GM18909 (cell line): ENCODE measurements around the gene EMC1.
"Not testable (repeated sequence)": the region's sequence is repeated elsewhere in the genome, so short reads cannot be mapped to it uniquely, and the experiment has no call there.

ENCODE experiments used
- ATAC-seq: cut with Tn5 transposase; IDR thresholded peaks from one replicate; pipeline ENCODE4 v1.9.1; 2021; ENCODE audit warnings: mild to moderate bottlenecking; ENCODE audit not compliant: unreplicated experiment, poor library complexity

EMC1 gene

DNA sequence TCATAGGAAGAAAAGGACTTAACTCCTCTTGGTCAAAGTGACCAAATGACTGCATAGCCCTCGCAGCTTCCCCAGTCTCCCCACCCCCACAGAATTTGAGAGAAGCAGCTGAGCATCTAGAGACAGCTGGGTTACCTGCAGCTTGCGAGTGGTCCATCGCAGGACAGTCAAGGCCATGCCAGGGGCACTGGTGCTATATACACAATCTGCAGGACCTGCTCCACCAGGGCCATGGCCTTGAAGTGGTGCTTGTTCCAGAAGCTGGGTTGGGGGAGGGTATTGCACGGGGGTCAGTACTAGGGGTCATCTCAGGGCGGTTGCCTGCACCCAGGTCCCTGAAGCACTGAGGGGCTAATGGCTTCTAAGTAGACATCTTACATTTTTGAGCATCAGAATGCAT, 10.7 kb upstream of the EMC1 start:
- no peak for ATAC-seq

DNA sequence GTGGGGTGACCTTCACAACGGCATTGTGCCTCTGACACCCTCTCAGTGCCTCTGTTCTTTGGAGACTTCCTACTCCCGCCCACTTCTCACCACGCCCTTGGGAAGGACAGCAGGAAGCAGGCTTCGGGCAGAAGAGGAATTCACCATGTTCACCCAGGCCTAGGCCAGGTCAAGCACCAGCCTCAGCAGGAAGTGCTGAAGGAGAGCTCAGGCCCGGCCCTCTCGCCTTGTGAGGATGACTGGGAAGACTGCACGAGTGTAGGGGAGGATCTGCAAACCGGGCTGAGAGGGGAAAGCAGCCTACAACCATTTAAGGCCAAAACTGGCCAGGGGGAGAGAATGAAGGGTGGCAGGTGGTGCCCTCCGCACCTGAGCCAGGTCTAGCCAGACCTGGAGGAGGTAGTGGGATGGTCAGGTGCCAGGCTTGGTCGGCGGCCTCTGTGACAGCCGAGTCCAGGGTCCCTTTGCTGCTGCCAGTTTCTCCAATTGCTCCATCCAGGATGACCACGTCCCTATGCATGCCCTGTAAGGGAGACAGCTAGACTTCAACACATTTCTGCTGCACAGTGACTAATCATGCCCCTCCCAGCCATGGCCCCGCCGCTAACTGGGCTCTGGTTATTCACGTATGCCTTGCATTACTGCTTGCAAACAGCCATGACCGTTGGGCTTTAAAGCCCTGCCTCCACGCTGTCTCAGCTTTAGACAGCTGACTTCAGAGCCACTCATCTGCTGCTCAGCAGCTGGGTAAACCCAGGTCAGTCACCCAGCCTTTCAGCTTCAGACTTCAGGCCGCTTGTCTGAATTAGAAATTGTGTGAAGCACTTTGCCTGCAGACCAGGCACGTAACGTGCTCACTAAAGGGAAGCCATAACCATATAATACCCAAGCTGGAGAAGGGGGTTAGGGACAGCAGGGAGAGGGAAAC, 9.2 kb upstream of the EMC1 start:
- ATAC-seq: no peak

DNA sequence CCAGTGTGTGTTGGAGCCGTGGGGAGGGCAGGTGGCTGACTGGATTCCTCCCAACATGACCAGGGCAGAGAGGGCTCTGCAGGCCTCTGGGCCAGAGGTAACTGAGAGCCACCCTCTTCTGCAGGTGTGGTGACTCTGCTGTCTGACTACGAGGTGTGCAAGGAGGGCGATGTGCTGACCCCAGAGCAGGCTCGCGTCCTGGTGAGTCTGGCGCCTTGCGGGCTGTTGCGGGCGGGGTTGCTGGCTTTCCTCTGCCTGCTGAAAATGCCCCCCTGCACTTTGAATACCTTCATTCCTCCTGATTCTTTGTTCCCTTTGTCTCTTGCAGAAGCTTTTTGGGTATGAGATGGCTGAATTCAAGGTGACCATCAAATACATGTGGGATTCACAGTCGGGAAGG, 7.0 kb upstream of the EMC1 start:
- no peak for ATAC-seq

DNA sequence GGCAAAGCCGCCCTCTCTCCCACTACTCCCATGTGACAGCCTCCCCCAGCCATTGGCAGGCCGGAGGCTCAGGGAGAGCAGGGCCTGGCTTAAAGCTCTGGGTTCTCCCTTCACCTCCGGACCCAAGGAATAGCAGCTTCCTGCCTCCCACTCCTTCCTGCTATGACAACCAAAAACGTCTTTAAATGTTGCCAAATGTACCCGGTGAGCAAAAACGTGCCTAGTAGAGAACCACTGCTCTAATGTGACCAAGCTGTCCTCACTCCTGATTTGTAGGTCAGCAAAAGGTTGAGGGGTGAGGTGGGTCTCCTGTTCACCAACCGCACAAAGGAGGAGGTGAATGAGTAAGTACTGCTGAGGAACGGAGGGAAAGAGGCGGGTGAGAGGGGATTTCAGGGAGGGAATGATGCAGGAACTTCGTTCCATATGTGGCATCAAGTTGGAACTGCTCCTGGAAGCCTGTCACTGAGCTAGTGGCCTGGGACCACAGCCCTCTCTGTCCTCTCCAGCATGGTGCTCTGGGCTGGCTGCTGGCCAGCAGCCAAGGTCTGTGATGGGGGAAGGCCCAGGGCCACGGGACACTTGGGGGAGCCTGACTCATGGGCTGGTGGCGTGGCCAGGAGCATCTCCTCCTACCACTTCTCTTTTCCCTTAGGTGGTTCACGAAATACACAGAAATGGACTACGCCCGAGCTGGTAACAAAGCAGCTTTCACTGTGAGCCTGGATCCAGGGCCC, 6.0 kb upstream of the EMC1 start:
- no peak for ATAC-seq

DNA sequence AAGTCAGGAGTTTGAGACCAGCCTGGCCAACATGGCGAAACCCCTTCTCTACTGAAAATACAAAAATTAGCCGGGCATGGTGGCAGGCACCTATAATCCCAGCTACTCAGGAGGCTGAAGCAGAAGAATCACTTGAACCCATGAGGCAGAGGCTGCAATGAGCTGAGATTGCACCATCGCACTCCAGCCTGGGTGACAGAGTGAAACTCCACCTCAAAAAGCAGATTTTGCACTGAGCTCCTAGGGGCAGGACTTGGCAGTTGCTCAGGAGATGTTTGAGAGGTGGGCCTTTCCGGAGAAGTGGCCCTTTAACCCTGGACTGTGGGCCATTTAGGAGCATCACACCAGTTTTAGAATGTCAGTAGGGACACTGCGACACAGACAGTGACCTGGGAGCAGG, 5.0 kb upstream of the EMC1 start:
- not testable (repeated sequence) for ATAC-seq

DNA sequence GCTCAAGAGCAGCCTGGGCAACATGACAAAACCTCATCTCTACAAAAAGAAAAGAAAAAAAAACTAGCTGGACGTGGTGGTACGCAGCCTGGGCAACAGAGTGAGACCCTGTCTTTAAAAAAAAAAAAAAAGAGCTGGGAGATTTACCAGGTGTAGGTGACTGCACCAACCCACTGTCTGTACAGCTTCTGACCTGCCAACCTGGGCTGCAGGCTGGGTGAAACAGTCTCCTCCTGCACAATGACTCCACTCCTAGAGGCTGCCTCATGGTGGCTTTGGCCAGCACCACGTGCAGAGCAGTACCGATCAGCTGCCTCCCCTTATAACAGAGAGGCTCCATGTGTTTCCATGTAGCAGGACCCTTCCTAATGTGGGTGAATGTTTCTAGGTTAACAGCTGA, 4.0 kb upstream of the EMC1 start:
- ATAC-seq: no peak

DNA sequence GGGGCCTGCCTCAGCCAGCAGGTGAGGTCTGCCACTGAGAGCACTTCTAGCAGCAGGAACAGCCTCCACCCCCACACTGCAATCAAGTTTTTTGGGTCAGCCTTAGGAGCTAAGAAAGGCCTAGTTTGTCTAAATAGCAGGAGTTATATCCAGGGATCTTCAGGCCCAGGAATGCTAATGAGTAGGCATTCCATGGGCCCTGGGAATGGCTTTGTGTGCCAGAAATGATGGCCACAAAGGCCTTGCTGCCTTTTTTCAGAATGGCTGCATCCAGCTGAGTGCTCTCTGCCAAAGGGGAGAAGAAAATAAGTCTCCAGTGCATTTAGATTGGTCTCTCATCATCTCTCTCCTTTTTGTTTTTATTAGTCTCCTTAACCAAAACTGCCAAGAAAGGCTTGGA, 3.1 kb upstream of the EMC1 start:
- no peak for ATAC-seq

DNA sequence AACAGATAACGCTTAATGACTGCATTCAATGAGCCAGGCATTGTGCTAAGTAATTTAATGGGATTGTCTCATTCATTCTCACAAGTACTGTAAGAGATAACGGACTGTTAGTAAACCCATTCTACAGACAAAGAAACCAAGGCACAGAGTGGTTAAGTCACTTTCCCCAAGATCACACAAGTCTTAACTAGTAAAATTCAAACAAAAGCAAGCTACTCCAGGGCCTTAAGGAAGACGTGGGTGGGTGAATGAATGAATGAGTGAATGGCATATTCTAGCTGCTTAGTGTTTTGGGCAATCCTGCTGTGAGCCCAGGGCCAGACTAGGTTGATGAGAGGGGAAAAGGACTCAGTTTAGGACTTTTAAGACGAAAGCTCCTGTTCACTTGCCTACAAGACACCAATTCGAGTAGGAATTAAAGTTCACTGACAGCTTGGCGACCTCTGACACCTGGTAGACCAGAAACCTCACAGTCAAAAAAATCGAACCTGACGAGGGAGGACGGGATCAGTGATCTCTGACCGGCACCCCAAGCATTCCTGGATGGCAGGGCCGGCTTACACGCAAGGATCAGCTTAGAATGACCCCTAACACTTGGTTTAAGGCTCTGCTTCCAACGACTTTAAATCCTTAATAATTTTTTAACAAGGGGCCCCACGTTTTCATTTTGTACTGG, 557 bp downstream of the EMC1 start:
- ATAC-seq: no peak

DNA sequence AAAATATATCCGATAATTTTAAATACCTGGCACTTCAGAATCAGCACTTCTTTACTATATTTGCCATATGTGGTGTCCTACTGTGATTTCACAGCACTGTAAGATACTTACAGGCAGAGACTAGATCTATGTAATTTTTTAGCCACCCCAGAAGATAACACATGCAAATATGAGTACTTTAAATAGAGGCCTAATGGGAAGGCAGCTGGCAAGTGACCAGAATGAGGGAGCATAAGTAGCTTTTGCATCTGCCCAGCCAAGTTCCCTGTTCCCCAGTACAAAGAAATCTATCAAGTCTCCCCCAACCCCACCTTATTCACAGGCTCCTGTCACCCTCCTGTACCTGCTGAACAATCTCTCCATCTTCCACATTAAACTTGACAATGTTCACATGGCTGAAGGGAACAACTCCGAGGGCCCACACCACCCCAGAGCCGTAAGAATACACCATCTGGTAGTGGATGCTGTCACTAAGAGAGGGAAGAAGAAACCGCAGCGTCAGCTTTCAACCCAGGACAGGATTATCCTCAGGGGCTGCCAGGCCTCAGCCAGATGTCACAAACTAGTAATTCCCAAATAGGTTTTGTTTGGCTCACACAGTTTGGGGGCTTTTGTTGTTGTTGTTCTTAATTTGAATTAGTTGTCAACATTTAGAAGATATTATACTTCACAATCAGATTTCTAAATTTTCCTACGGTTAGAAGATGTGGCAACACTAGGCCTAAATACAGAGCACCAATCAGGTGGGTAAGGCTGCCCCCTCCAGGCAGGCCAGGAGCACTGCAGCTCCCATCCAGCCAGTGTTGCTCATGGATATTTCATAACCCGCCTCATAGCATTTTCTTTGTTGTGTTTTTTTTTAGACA, 10.4 kb downstream of the EMC1 start:
- ATAC-seq: no peak

DNA sequence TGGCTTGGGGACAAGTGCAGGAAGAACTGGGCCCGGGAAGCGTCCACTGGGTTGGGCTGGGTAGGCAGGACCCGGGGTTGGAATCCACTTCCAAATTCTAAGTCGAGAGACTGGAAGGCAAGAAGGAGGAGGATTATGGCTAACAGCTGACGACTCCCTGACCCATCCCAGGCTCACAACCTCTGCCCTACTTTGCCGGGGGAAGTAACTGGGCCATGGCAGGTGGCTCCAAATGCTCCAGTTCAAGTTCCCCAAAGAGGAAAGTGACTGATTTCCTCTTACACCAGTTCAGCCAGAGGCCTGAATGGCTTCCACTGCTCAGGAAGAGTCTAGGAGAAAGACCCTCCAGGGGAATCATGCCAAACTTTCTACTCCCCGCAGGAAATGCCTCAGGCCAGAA, 11.4 kb downstream of the EMC1 start:
- ATAC-seq: no peak

DNA sequence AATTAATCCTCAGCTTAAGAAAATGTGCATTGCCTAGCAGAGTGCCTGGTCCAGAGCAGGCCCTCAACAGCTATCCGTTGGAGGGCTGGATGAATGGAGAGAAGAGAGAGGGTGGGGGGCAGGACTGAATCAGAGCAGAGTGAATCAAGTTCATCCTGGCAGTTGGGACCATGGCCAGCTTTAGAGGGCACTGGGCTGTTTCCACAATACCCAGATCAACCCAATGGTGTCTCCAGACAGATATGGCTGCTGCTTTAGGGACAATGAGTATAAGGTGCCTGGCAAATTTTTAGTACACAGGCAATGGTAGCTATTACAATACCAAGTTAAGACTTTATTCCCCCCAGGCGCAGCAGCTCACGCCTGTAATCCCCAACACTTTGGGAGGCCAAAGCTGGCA, 17.1 kb downstream of the EMC1 start:
- no peak for ATAC-seq

DNA sequence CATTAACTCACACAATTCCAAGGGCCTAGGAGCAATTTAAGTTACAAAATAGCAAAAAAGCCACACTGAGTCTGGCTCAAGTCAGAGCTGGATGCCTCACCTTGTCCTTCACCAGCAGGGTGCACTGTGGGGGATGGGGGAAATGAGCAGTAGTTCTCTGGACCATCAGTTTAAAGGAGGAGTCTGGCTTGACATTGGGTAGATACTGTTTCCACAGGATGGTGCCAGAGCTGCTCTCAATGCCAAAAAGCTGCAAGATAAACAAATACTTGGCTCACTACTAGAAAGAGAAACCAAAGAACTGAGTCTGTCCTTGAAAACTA, 18.8 kb downstream of the EMC1 start:
- no peak for ATAC-seq

DNA sequence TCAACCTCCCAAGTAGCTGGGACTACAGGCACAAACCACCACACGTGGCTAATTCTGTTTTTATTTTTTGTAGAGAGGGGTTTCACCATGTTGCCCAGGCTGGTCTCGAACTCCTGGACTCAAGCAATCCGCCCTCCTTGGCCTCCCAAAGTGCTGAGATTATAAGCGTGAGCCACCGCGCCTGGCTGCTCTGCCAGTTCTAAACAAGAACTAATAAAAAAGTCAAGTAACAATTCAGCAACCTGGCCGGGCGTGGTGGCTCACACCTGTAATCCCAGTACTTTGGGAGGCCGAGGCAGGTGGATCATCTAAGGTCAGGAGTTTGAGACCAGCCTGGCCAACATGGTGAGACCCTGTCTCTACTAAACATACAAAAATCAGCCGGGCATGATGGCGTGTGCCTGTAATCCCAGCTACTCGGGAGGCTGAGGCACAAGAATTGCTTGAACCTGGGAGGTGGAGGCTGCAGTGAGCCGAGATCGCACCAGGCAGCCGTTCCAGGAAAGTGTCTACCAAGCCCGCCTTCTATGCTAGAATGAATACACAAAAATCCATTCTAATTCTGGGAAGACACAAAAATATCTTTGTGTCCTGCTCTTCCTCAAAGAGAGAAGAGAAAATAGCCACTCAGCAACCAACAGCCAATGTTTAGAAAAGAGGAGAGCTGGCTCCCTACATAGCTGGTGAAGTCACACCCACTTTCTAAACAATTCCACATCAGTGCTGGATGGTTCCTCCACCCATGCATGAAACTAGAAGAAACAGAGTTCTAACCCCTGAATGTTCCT, 19.4 kb downstream of the EMC1 start:
- not testable (repeated sequence) for ATAC-seq

DNA sequence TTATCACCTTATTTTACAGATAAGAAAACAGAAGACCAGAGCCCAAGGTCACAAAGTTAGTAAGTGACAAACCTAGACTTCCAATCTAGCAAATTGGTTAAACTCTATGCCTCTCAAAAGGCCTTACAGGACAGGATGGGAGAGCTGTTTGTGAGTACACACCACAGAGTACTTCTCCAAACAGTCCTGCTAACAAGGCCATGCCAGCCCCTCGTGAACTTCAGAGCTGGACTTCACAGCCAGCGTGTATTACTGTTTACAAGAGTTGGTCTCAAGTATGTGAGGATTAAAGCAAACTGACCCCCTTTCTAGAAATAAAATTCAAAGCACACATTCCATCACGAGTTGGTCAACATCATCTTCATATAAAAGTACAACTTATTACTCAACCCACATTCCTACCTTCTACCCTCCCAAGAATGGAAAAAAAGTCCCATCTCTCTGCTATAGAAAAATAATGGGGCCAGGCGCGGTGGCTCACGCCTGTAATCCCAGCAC, 21.4 kb downstream of the EMC1 start:
- ATAC-seq: no peak

DNA sequence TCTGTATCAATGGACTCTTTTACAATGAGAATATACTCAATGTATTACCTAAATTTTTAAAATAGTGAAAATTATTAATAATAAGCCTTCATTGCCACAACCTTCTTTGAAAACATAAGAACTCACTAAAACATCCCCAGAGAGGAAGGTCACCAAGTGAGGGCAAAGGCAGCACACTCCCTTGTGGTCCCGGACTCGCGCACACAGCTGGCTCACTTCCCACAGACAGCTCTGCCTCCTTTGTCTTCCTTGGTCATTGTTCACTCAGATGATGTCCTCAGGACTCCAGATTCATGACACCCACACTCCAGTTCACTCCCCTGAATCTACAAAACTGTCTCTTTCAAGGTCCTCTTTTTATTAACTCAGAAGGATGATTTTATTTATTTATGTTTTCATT, 22.1 kb downstream of the EMC1 start:
- no peak for ATAC-seq

DNA sequence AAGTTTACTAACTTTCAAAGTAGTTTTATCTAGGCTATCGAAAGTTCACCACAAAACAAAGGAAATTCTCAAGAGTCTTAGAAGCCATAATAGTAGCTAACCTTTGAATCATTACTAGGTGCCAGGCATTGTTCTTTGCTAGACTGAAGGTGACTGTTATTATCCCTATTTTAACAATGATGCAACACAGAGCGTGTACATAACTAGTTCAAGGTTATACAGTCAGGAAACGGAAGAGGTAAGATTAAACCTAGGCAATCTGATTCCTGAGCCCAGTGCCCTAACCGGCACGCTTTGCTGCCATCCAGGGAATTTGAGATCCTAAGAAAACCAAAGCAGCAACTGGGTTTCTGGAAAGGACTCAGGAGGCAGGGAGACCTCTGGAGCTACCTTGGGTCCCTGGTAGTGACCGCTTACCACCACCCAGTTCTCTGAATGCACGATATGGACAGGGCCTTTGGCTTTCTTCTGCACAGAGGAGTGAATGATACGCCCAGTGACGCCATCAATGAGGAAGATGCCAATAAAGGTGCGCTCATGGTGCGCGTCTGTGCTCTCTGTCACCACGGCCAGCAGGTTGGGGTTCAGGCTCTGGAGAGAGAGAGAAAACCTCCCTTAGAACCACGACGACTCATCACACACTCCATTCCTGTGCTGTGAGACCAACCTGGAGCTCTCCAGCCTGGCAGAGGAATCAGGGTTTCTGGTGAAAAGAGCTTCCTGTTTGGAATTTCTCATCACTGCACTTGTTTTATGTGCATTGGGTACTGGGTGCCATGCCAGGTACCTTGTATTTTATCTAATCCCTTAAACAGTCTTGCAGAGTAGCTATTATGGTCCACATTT, 28.1 kb downstream of the EMC1 start:
- no peak for ATAC-seq

DNA sequence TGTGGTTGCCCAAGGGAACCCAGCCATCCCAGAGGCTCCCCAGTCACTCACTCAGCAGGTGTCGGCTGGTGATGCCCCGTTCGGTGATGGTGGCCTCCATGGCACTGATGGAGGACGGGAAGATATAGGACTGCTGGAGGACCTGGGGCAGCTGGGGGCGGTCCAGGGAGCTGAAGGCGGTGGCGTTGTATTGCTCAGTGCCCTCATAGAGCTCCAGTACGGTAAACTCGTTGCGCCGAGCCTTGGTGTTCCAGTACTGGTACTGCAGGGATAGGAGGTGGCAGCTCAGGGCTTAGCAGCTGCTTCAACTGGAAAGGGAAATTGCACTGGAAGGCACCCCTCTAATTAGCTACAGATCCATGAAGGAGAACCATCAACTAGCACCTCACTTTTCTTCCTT, 28.8 kb downstream of the EMC1 start:
- no peak for ATAC-seq

DNA sequence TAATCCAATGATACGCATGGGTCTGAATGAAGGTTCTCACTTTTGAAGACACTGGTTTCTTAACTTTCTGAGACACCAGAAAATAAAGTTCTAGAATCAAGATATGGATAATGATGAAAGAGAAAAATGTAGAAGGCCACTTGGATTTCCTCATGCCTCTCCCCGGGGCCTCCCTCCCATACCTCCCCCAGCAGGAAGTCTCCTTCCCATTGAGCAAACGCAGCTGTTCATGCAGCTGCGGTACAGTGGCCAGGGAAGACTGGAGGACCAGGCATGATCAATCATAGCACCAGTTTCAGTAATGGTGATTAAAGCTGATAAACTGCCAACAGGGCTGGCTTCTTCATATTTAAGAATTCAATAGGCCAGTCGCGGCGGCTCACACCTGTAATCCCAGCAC, 30.3 kb downstream of the EMC1 start:
- ATAC-seq: no peak
